Parietal lobe (tissue), 1 donor: ENCODE results near the gene FAM3B. TPM values are rescaled to one million over a fixed set of nuclear protein-coding genes. Genes with fewer than 3 reads are reported as not detected.

Experiments
- total RNA-seq: library from RNA; depleted of rRNA; stranded (reverse); fragments of >200 nt; gene quantifications from one replicate; pipeline ENCODE4 v1.2.3, GENCODE V29; 2014

FAM3B gene, protein sequence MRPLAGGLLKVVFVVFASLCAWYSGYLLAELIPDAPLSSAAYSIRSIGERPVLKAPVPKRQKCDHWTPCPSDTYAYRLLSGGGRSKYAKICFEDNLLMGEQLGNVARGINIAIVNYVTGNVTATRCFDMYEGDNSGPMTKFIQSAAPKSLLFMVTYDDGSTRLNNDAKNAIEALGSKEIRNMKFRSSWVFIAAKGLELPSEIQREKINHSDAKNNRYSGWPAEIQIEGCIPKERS
- not detected for total RNA-seq

DNA sequence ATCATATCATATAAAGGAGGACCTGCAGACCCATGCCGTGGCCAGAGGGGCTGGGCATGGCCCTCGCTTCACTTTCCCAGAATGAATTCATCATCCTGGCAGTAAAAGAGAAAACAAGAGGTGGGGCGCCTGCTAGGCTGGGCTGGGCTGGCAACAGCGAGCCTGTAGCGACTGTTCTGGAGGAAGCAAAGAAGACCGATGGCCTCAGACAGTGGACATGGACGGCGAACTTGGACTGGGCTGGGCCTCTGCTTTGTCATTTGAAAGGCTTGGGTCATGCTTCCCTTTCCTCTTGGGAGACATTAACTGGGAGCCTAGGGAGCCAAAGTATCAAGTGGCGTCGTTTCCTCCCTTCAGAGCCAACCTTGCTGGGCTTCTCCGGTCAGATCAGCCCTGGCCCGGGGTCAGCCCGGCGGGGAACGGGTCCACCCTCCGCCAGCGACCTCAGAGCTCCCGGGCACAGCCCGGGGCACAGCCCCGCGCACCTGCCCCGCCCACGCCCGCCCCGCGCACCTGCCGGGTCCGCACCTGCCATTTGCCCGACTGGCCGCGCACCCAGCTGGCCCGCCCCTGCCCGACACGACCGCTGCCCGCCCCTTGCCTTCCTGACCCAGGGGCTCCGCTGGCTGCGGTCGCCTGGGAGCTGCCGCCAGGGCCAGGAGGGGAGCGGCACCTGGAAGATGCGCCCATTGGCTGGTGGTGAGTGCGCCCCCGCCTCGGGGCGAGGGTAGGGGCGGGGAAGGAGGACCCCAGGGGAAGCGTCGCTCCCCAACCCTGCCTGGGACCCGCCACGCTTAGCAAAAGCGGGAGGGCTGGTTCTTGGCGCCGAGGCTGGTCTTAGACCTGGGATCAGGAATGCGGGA is at the start of gene FAM3B:
Gene FAM3B (plus strand): TSS at position 602 of the 863 bp plus-strand sequence. CDS start 79 bp downstream, at position 681.

DNA sequence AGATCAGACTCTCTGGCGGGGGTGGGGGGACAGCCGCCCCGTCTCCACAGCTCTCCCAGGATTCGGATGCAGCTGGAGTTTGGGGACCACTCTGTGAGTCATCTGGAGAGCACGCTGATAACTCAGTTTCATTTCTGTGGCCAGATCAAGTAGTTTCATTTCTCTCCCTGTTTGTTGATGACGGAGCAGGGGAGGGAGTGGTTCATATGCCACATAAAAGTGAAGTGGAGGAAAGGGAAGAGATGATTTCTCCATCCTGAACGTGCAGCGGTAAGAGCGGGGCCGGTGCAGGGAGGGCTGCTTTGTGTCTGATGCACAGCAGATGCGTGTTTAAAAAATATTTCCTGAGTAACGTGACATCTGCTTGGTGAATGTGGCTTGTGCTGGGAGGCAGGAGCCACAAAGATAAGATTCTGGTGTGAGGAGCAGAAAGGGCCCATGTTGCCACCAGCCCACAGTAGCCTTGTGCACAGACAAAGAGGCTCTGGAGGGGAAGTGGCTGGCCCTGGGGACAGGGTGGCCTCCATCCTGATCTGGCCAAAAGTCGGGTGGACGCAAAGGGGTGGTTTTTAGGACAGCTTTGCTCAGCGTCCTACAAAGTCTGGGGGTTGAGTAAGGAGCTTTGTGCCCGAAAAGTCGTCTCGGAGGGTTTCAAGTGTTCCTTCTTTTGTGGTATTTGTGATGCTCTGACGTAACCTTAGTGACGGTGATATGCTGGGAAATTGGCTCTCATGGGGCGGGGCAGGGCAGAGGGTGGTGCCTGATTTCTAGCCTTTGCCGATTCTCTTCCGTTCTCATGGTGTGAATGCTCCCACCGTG is 45.4 kb downstream of the FAM3B start, which contains the start of gene MX2:
Gene MX2 (plus strand): TSS at position 242 of the 819 bp plus-strand sequence. CDS start 14,880 bp downstream, outside the sequence.

Other genes starting within 250 kb of the FAM3B start
- gene BACE2, start 148.6 kb upstream of the FAM3B start, total RNA-seq, result 7.2 TPM
- 0.31 TPM for gene MX2, start 45.2 kb downstream of the FAM3B start, total RNA-seq
- 6.6 TPM for gene MX1, start 109.4 kb downstream of the FAM3B start, total RNA-seq
- gene TMPRSS2, start 191.4 kb downstream of the FAM3B start, total RNA-seq, result not detected